IMR-90 (cell line): ENCODE data around the gene CRABP1. TPM values are rescaled to one million over a fixed set of nuclear protein-coding genes. Genes with fewer than 3 reads are reported as not detected.

Experiments used
- ATAC-seq: fragments of 200-7000 bp; cut with Tn5 transposase; 2 replicates; pipeline ENCODE4 v1.9.1; 2020; ENCODE audit warnings: low read depth, mild to moderate bottlenecking, moderate library complexity
- BruUV-seq: library from RNA; stranded (reverse); fragments of 400-500 nt; replicated peaks from 2 replicates; lab custom pipeline; 2021; lab: Mats Ljungman, UMichigan
- CTCF ChIA-PET: fragments of 300-600 bp; formaldehyde crosslinking; extraction: SDS; loops from one replicate; lab custom pipeline; 2021; ENCODE audit warnings: antibody characterized with exemption; lab: Yijun Ruan, JAX
- POLR2A ChIA-PET: fragments of 300-600 bp; sonication (Branson Sonifier 250); formaldehyde crosslinking; loops from one replicate; lab custom pipeline; 2022; ENCODE audit warnings: antibody characterized with exemption; ENCODE audit not compliant: unreplicated experiment; lab: Charles Lee
- DNase-seq: peaks from one replicate; pipeline ENCODE4 v3.0.0; 2013
- H2AFZ ChIP-seq: replicated peaks from 2 replicates; pipeline ENCODE3; 2013; ENCODE audit warnings: low read length, mild to moderate bottlenecking; ENCODE audit not compliant: poor library complexity
- H2AK5ac ChIP-seq: 2 replicates; pipeline ENCODE4 v1.6.1; 2013; ENCODE audit warnings: low read depth, low read length, inconsistent platforms
- H2AK9ac ChIP-seq: replicated peaks from 2 replicates; pipeline ENCODE3; 2013; ENCODE audit warnings: mild to moderate bottlenecking, low read depth, low read length, moderate library complexity; ENCODE audit not compliant: poor library complexity
- H2BK120ac ChIP-seq: 2 replicates; pipeline ENCODE4 v1.6.1; 2013; ENCODE audit warnings: low read depth, low read length, inconsistent platforms
- H2BK15ac ChIP-seq: 3 replicates; pipeline ENCODE4 v1.6.1; 2013; ENCODE audit warnings: low read depth, low read length, inconsistent platforms
- H2BK20ac ChIP-seq: 2 replicates; pipeline ENCODE4 v1.6.1; 2013; ENCODE audit warnings: low read depth, mild to moderate bottlenecking, inconsistent platforms, low read length, moderate library complexity
- H2BK5ac ChIP-seq: 2 replicates; pipeline ENCODE4 v1.6.1; 2013; ENCODE audit warnings: mild to moderate bottlenecking, low read depth, low read length, inconsistent platforms; ENCODE audit not compliant: poor library complexity, severe bottlenecking
- H3K14ac ChIP-seq: replicated peaks from 2 replicates; pipeline ENCODE4 v1.6.1; 2013; ENCODE audit warnings: low read depth, low read length, inconsistent platforms
- H3K18ac ChIP-seq: 2 replicates; pipeline ENCODE4 v1.6.1; 2013; ENCODE audit warnings: low read depth, low read length, control low read depth
- H3K23ac ChIP-seq: 2 replicates; pipeline ENCODE4 v1.6.1; 2013; ENCODE audit warnings: low read depth, low read length, inconsistent platforms
- H3K27ac ChIP-seq: 2 replicates; pipeline ENCODE4 v1.5.1; 2013; ENCODE audit warnings: mild to moderate bottlenecking, control low read depth, low read length; ENCODE audit not compliant: insufficient read depth
- H3K27me3 ChIP-seq: 2 replicates; pipeline ENCODE4 v1.6.1; 2013; ENCODE audit warnings: low read length; ENCODE audit not compliant: control insufficient read depth, insufficient read depth
- H3K36me3 ChIP-seq: 2 replicates; pipeline ENCODE4 v1.6.1; 2013; ENCODE audit warnings: low read length, mixed read lengths; ENCODE audit not compliant: control insufficient read depth, insufficient read depth
- H3K4ac ChIP-seq: 2 replicates; pipeline ENCODE4 v1.6.1; 2013; ENCODE audit warnings: low read depth, low read length, inconsistent platforms
- H3K4me1 ChIP-seq: 2 replicates; pipeline ENCODE4 v1.6.1; 2013; ENCODE audit warnings: low read length, mixed read lengths; ENCODE audit not compliant: control insufficient read depth, insufficient read depth
- H3K4me2 ChIP-seq: 2 replicates; pipeline ENCODE4 v1.6.1; 2013; ENCODE audit warnings: low read depth, mild to moderate bottlenecking, control low read depth, low read length, moderate library complexity
- H3K4me3 ChIP-seq: 2 replicates; pipeline ENCODE4 v1.5.1; 2013; ENCODE audit warnings: low read depth, mild to moderate bottlenecking, control low read depth, low read length, moderate library complexity; ENCODE audit not compliant: insufficient read depth
- H3K56ac ChIP-seq: 2 replicates; pipeline ENCODE4 v1.6.1; 2013; ENCODE audit warnings: low read length, inconsistent platforms; ENCODE audit not compliant: insufficient read depth; ENCODE audit errors: extremely low read depth
- H3K79me1 ChIP-seq, 2 experiments: 2 replicates each; pipeline ENCODE4 v1.6.1; 2013; ENCODE audit warnings: low read length in 2 of 2, inconsistent platforms in 1 of 2, low read depth in 1 of 2
- H3K9ac ChIP-seq: 2 replicates; pipeline ENCODE4 v1.6.1; 2013; ENCODE audit warnings: low read depth, low read length, control low read depth
- H3K9me1 ChIP-seq: 2 replicates; pipeline ENCODE4 v1.6.1; 2013; ENCODE audit warnings: low read length, inconsistent platforms; ENCODE audit not compliant: insufficient read depth
- H3K9me3 ChIP-seq: 2 replicates; pipeline ENCODE4 v1.6.1; 2013; ENCODE audit warnings: low read length; ENCODE audit not compliant: control insufficient read depth, insufficient read depth
- H4K20me1 ChIP-seq: 2 replicates; pipeline ENCODE4 v1.6.1; 2013; ENCODE audit warnings: low read length, inconsistent platforms; ENCODE audit not compliant: insufficient read depth
- H4K5ac ChIP-seq: 2 replicates; pipeline ENCODE4 v1.6.1; 2013; ENCODE audit warnings: mild to moderate bottlenecking, low read depth, low read length, control low read depth
- H4K8ac ChIP-seq, 2 experiments: 2 replicates each; pipeline ENCODE4 v1.6.1; 2013; ENCODE audit warnings: low read depth in 2 of 2, low read length in 2 of 2, control low read depth in 1 of 2, inconsistent platforms in 1 of 2
- H4K91ac ChIP-seq: 2 replicates; pipeline ENCODE4 v1.6.1; 2013; ENCODE audit warnings: low read depth, low read length, inconsistent platforms; ENCODE audit not compliant: insufficient read depth
- BHLHE40 ChIP-seq: fragments of 150-350 bp; IDR thresholded peaks from 2 replicates; pipeline ENCODE4 v1.6.1; 2016; ENCODE audit warnings: mild to moderate bottlenecking, low read depth, low read length
- CTCF ChIP-seq: conservative IDR thresholded peaks from 2 replicates; pipeline ENCODE4 v1.5.1; 2012; ENCODE audit warnings: mild to moderate bottlenecking, low read depth, low read length, improper control_type of control experiment
- ELK1 ChIP-seq: fragments of 150-350 bp; IDR thresholded peaks from 2 replicates; pipeline ENCODE4 v1.6.1; 2016; ENCODE audit warnings: low read depth, mild to moderate bottlenecking, low read length, moderate library complexity, borderline replicate concordance
- MAZ ChIP-seq: IDR thresholded peaks from 2 replicates; pipeline ENCODE4 v1.6.1; 2012; ENCODE audit warnings: low read depth, mild to moderate bottlenecking, low read length, improper control_type of control experiment, moderate library complexity, borderline replicate concordance
- RAD21 ChIP-seq: IDR thresholded peaks from 2 replicates; pipeline ENCODE4 v1.6.1; 2012; ENCODE audit warnings: low read length, improper control_type of control experiment
- SMC3 ChIP-seq: fragments of 150-350 bp; IDR thresholded peaks from 2 replicates; pipeline ENCODE4 v1.6.1; 2016; ENCODE audit warnings: low read depth, mild to moderate bottlenecking, antibody characterized with exemption, low read length, moderate library complexity
- USF2 ChIP-seq: fragments of 150-350 bp; IDR thresholded peaks from 2 replicates; pipeline ENCODE4 v1.6.1; 2017; ENCODE audit warnings: mild to moderate bottlenecking, antibody characterized with exemption, low read length, low read depth
- WGBS, 2 experiments: methylation state at CpG; one replicate each; pipeline versions ENCODE4 v1.1.5 to v1.1.7; 2013; ENCODE audit warnings: missing lambda C conversion rate in 2 of 2; ENCODE audit not compliant: insufficient read length in 1 of 2; ENCODE audit errors: extremely low coverage in 2 of 2; 5-methylcytosine and 5-hydroxymethylcytosine counted together
- dilution Hi-C: fragments of 300-500 bp; cut with HindIII; formaldehyde crosslinking; loops from one replicate; pipeline ENCODE4 v1.14.3; 2018; ENCODE audit warnings: low sequenced_read_pairs; ENCODE audit not compliant: unreplicated experiment
- in situ Hi-C: fragments of 300-500 bp; cut with MboI; formaldehyde crosslinking; loops from 3 replicates; pipeline ENCODE4 v1.14.3; 2019; ENCODE audit warnings: low sequenced_read_pairs, inconsistent platforms, mixed read lengths
- intact Hi-C: fragments of 100-400 bp; cut with micrococcal nuclease; formaldehyde crosslinking; loops from 2 replicates; pipeline ENCODE4 v1.10.0; 2022
- polyA plus RNA-seq, 3 experiments: library from polyadenylated mRNA; depleted of rRNA; stranded (reverse); fragments of >200 nt; gene quantifications; 2 replicates each; pipeline ENCODE4 v1.2.3, GENCODE V29; 2012; ENCODE audit warnings: low replicate concordance in 1 of 3
- total RNA-seq: library from RNA; depleted of rRNA; stranded (reverse); fragments of >200 nt; gene quantifications from 2 replicates; pipeline ENCODE4 v1.2.3, GENCODE V29; 2012

The CRABP1 gene
- total and polyA plus RNA-seq, 2 of the 4 experiments (the other 2 are of a cell fraction) = not detected

GRCh38 chr15:78343276-78344060 lies 3.3 kb downstream of the CRABP1 start:
- DNase-seq (no peak), ATAC-seq (no peak)
- H3K9me3 ChIP-seq = no peaks in the 10 kb centered on the region
- no peaks in the 10 kb centered on the region for H3K9me1 ChIP-seq
- TF ChIP-seq ELK1 (no peak), SMC3 (no peak), RAD21 (no peak), USF2 (no peak), BHLHE40 (no peak), CTCF (no peak), MAZ (no peak)
- no peak overlapping the region for H2BK5ac ChIP-seq
- H2AK9ac ChIP-seq = no peak overlapping the region
- BruUV-seq = no TSS peak
- H3K4ac ChIP-seq = no peak overlapping the region
- dilution Hi-C loops (no loop called here), intact Hi-C loops (no loop called here), in situ Hi-C loops (no loop called here)
- no peaks in the 10 kb centered on the region for H4K20me1 ChIP-seq
- H3K27me3 ChIP-seq = peaks cover 74% of the 10 kb centered on the region
- no peak overlapping the region for H4K5ac ChIP-seq
- H3K9ac ChIP-seq = no peak overlapping the region
- H4K91ac ChIP-seq = no peak overlapping the region
- CTCF ChIA-PET = interaction anchor here (0.7 kb wide), 1 partner anchor 11 kb away, joined by 3 read pairs; no protein-coding TSS in a partner anchor
- no peak overlapping the region for H2AK5ac ChIP-seq
- no peaks in the 10 kb centered on the region for H3K79me1 ChIP-seq
- no peak overlapping the region for H3K18ac ChIP-seq
- no peak overlapping the region for H4K8ac ChIP-seq
- no peak overlapping the region for H3K4me2 ChIP-seq
- H3K14ac ChIP-seq = no peak overlapping the region
- no peak overlapping the region for H2BK120ac ChIP-seq
- WGBS, 2 experiments = 69% methylated on average over 7 of the region's 12 CpGs; no CpG with 5 or more reads in 1 of the 2 experiments
- H3K23ac ChIP-seq = no peak overlapping the region
- no peak overlapping the region for H3K4me3 ChIP-seq
- no peak overlapping the region for H3K56ac ChIP-seq
- no peak overlapping the region for H2AFZ ChIP-seq
- H2BK20ac ChIP-seq = no peak overlapping the region
- H3K4me1 ChIP-seq = peaks cover 1% of the 10 kb centered on the region; the same call in 1 of the 2 replicates
- POLR2A ChIA-PET = no interaction called here
- no peak overlapping the region for H2BK15ac ChIP-seq
- H3K27ac ChIP-seq = no peak overlapping the region
- H3K36me3 ChIP-seq = no peaks in the 10 kb centered on the region
